K562 (cell line): ENCODE measurements around the gene GNAQ. TPM values are rescaled to one million over a fixed set of nuclear protein-coding genes. Genes with fewer than 3 reads are reported as not detected.

Experiments
- ATAC-seq: fragments of 200-7000 bp; cut with Tn5 transposase; 3 replicates; pipeline ENCODE4 v1.9.1; 2020; ENCODE audit warnings: moderate library complexity
- BruUV-seq: library from RNA; stranded (reverse); fragments of 400-500 nt; replicated peaks from 2 replicates; lab custom pipeline; 2021; lab: Mats Ljungman, UMichigan
- CTCF ChIA-PET: fragments of 300-600 bp; formaldehyde crosslinking; extraction: SDS; loops from one replicate; lab custom pipeline; 2021; ENCODE audit warnings: low intra/inter-chr PET ratio; lab: Yijun Ruan, JAX
- POLR2A ChIA-PET: fragments of 300-600, 350-650 bp; sonication (Branson Sonifier 250); formaldehyde crosslinking; extraction: SDS; loops from one replicate; lab custom pipeline; 2021; ENCODE audit warnings: antibody characterized with exemption, inconsistent platforms; lab: Yijun Ruan, JAX
- DNase-seq, 4 experiments: peaks; one replicate each; pipeline versions ENCODE4 v3.0.0 to v3.0.0-alpha.2; 2011 to 2018; ENCODE audit warnings: low spot score in 3 of 4, mixed read lengths in 3 of 4; ENCODE audit errors: extremely low read depth in 1 of 4
- FAIRE-seq: peaks from 2 replicates; lab custom pipeline; 2011; peaks lifted over from hg19 to GRCh38; lab: Jason Lieb, UNC
- H2AFZ ChIP-seq: 2 replicates; pipeline ENCODE4 v1.6.0; 2011; ENCODE audit warnings: low read depth, low read length, control low read depth, inconsistent platforms
- H3K27ac ChIP-seq: fragments of 200-600 bp; 3 replicates; pipeline ENCODE4 v1.8.0; 2011; ENCODE audit warnings: low read depth, mild to moderate bottlenecking, control low read depth, inconsistent platforms, low read length, moderate library complexity, mixed read lengths; ENCODE audit errors: extremely low read depth
- H3K27me3 ChIP-seq, 2 experiments: fragments of 300-600 bp in 1 of 2; 2 replicates in 1 of 2; 3 replicates in 1 of 2; pipeline versions ENCODE4 v1.6.0 to v1.8.0; 2011; ENCODE audit warnings: inconsistent platforms in 2 of 2, low read length in 2 of 2, mild to moderate bottlenecking in 1 of 2, mixed read lengths in 1 of 2, moderate library complexity in 1 of 2; ENCODE audit not compliant: control insufficient read depth in 2 of 2, insufficient read depth in 2 of 2
- H3K36me3 ChIP-seq: fragments of 300-600 bp; 3 replicates; pipeline ENCODE4 v1.8.0; 2011; ENCODE audit warnings: mild to moderate bottlenecking, low read length, inconsistent platforms; ENCODE audit not compliant: control insufficient read depth, insufficient read depth
- H3K4me1 ChIP-seq, 2 experiments: fragments of 200-600 bp in 1 of 2; replicated peaks in 1 of 2; 2 replicates in 1 of 2; 3 replicates in 1 of 2; pipeline versions ENCODE4 v1.5.1 to v1.8.0; 2011; ENCODE audit warnings: inconsistent platforms in 2 of 2, low read length in 2 of 2, mild to moderate bottlenecking in 1 of 2, mixed read lengths in 1 of 2, moderate library complexity in 1 of 2; ENCODE audit not compliant: control insufficient read depth in 2 of 2, insufficient read depth in 2 of 2
- H3K4me2 ChIP-seq: 2 replicates; pipeline ENCODE4 v1.6.1; 2011; ENCODE audit warnings: low read length, control low read depth, inconsistent platforms, mixed read lengths; ENCODE audit not compliant: insufficient read depth
- H3K4me3 ChIP-seq: fragments of 200-600 bp; sonication (generic), shearing (Covaris generic); 2 replicates; pipeline ENCODE4 v1.5.1; 2016; ENCODE audit warnings: control low read depth, inconsistent platforms
- H3K79me2 ChIP-seq: fragments of 200-600 bp; 3 replicates; pipeline ENCODE4 v1.8.0; 2011; ENCODE audit warnings: low read length, inconsistent platforms; ENCODE audit not compliant: control insufficient read depth, insufficient read depth
- H3K9ac ChIP-seq, 2 experiments: 2 replicates each; pipeline versions ENCODE4 v1.6.0 to v1.6.1; 2011; ENCODE audit warnings: low read depth in 2 of 2, low read length in 2 of 2, control low read depth in 1 of 2, inconsistent platforms in 1 of 2, mild to moderate bottlenecking in 1 of 2, mixed read lengths in 1 of 2; ENCODE audit not compliant: insufficient read depth in 1 of 2
- H3K9me1 ChIP-seq: one replicate; pipeline ENCODE4 v1.6.0; 2011; ENCODE audit warnings: inconsistent platforms, mild to moderate bottlenecking, low read length, moderate library complexity; ENCODE audit not compliant: control insufficient read depth, insufficient read depth
- H3K9me3 ChIP-seq: replicated peaks from 2 replicates; pipeline ENCODE4 v1.5.1; 2011; ENCODE audit warnings: low read depth, low read length, inconsistent platforms; ENCODE audit not compliant: control insufficient read depth, insufficient read depth
- H4K20me1 ChIP-seq: replicated peaks from 2 replicates; pipeline ENCODE4 v1.6.1; 2011; ENCODE audit warnings: low read length, inconsistent platforms, mixed read lengths; ENCODE audit not compliant: control insufficient read depth, insufficient read depth
- CBX1 ChIP-seq: sonication (generic); IDR thresholded peaks from 2 replicates; pipeline ENCODE4 v1.6.1; 2016; ENCODE audit warnings: antibody characterized with exemption, low read depth, mild to moderate bottlenecking
- CXXC5 ChIP-seq: fragments of 250-450 bp; sonication (Bioruptor Pico); IDR thresholded peaks from 2 replicates; pipeline ENCODE4 v1.8.0; 2022; ENCODE audit warnings: inconsistent platforms, mild to moderate bottlenecking, moderate library complexity
- GTF2E2 ChIP-seq: fragments of 200-800 bp; sonication (Bioruptor generic); IDR thresholded peaks from 2 replicates; pipeline ENCODE4 v1.6.1; 2016; ENCODE audit warnings: missing genetic modification characterization, missing compliant biosample characterization
- HINFP ChIP-seq: fragments of 450-650 bp; conservative IDR thresholded peaks from 2 replicates; pipeline ENCODE4 v1.6.1; 2016; ENCODE audit warnings: missing genetic modification characterization, low read depth, mild to moderate bottlenecking, control low read depth, missing compliant biosample characterization
- LEF1 ChIP-seq: fragments of 450-650 bp; IDR thresholded peaks from 2 replicates; pipeline ENCODE4 v1.6.1; 2016; ENCODE audit warnings: mild to moderate bottlenecking
- MAZ ChIP-seq, 2 experiments: fragments of 450-650 bp in 1 of 2; sonication (generic) in 1 of 2; formaldehyde crosslinking; IDR thresholded peaks in 1 of 2; conservative IDR thresholded peaks in 1 of 2; 2 replicates each; pipeline versions ENCODE4 v1.4.0 to v1.5.0; 2020; ENCODE audit warnings: mild to moderate bottlenecking in 1 of 2, missing genetic modification reagents in 1 of 2
- NR3C1 ChIP-seq: sonication (generic); formaldehyde crosslinking; IDR thresholded peaks from 2 replicates; pipeline ENCODE4 v1.8.1; 2022; ENCODE audit warnings: missing genetic modification reagents
- NR4A1 ChIP-seq, 2 experiments: fragments of 250-450 bp in 1 of 2; fragments of 450-650 bp in 1 of 2; sonication (Bioruptor Pico) in 1 of 2; IDR thresholded peaks; 2 replicates each; pipeline versions ENCODE4 v1.4.0 to v1.6.1; 2016 to 2020; ENCODE audit warnings: mild to moderate bottlenecking in 2 of 2, missing compliant biosample characterization in 1 of 2, missing genetic modification characterization in 1 of 2, moderate library complexity in 1 of 2
- OTX1 ChIP-seq: fragments of 450-650 bp; formaldehyde crosslinking; IDR thresholded peaks from 2 replicates; pipeline ENCODE4 v1.4.0; 2022; ENCODE audit warnings: mild to moderate bottlenecking
- RBFOX2 ChIP-seq: fragments of 200-400 bp; formaldehyde crosslinking; IDR thresholded peaks from 2 replicates; pipeline ENCODE4 v1.6.1; 2017; ENCODE audit warnings: low read depth, mild to moderate bottlenecking, low read length, moderate library complexity
- SRSF3 ChIP-seq: fragments of 200-400 bp; formaldehyde crosslinking; IDR thresholded peaks from 2 replicates; pipeline ENCODE4 v1.6.1; 2016; ENCODE audit warnings: mild to moderate bottlenecking, low read length, moderate library complexity; ENCODE audit not compliant: insufficient read depth
- ZNF121 ChIP-seq: sonication (generic); formaldehyde crosslinking; conservative IDR thresholded peaks from 2 replicates; pipeline ENCODE4 v1.8.0; 2022; ENCODE audit warnings: missing genetic modification reagents
- ZSCAN29 ChIP-seq: fragments of 450-650 bp; IDR thresholded peaks from 2 replicates; pipeline ENCODE4 v1.6.1; 2017
- WGBS: fragments of 100-300 bp; shearing (Covaris generic); methylation state at CpG from one replicate; pipeline ENCODE4 v1.1.6; 2016; ENCODE audit warnings: low coverage, mixed read lengths; ENCODE audit not compliant: insufficient coverage; ENCODE audit errors: missing lambda C conversion rate; 5-methylcytosine and 5-hydroxymethylcytosine counted together
- in situ Hi-C: fragments of 300-500 bp; cut with MboI; formaldehyde crosslinking; loops from 4 replicates; pipeline ENCODE4 v1.15.0; 2018; ENCODE audit warnings: inconsistent platforms, mixed read lengths
- intact Hi-C: fragments of 100-400 bp; cut with micrococcal nuclease; formaldehyde crosslinking; loops from 2 replicates; pipeline ENCODE4 v1.14.2; 2022
- polyA plus RNA-seq, 8 experiments: library from polyadenylated mRNA; depleted of rRNA in 4 of 8; stranded (reverse) in 5 of 8; unstranded in 3 of 8; fragments of >200 nt; fragmentation: Nextera tagmentation in 2 of 8; fragmentation: Illumina TruSeq in 1 of 8; extraction: Ambion mirVana in 2 of 8; extraction: Trizol in 1 of 8; gene quantifications; 2 replicates each; pipeline versions ENCODE4 v1.2.1 to v1.2.3, GENCODE V29; 2011 to 2014; ENCODE audit warnings: inconsistent platforms in 1 of 8, missing spikeins in 1 of 8
- total RNA-seq, 7 experiments: library from RNA; depleted of rRNA in 6 of 7; stranded (reverse); fragments of >200 nt in 6 of 7; fragmentation: Illumina TruSeq in 2 of 7; extraction: Trizol in 2 of 7; gene quantifications; 2 replicates each; pipeline versions ENCODE4 v1.2.1 to v1.2.3, GENCODE V29; 2011 to 2021; ENCODE audit warnings: low replicate concordance in 1 of 7
- TF ChIP-seq, protein P1 (sequence below): IDR thresholded peaks from 2 replicates; pipeline ENCODE4 v1.6.1; 2011; ENCODE audit not compliant: insufficient read length; ENCODE audit errors: extremely low read depth
- TF ChIP-seq, protein P2 (sequence below): fragments of 450-650 bp; formaldehyde crosslinking; IDR thresholded peaks from 2 replicates; pipeline ENCODE4 v1.4.0; 2020; ENCODE audit warnings: mild to moderate bottlenecking, moderate library complexity
- TF ChIP-seq, protein P3 (sequence below): fragments of 250-450 bp; sonication (Bioruptor Pico); IDR thresholded peaks from 2 replicates; pipeline ENCODE4 v1.5.0; 2021; ENCODE audit warnings: mild to moderate bottlenecking, moderate library complexity

The GNAQ gene
- total and polyA plus RNA-seq, 9 of the 15 experiments (the other 6 are each of a cell fraction or from before 2014, with no cell fraction given) = 4.8 to 27.9 (median 17.5) TPM

GRCh38 chr9:77789891-77790290 lies 241.7 kb downstream of the GNAQ start:
- ATAC-seq (no peak), DNase-seq (no peak), FAIRE-seq (no peak)
- 94% methylated on average over 5 of the region's 5 CpGs for WGBS
- Histone ChIP-seq H3K9me1 (no peaks in the 10 kb centered on the region), H3K9me3 (no peaks in the 10 kb centered on the region), H3K4me1 (no peaks in the 10 kb centered on the region; a peak in 1 of 5 replicates), H3K4me3 (no peak overlapping the region), H3K4me2 (no peak overlapping the region), H3K36me3 (peaks cover 25% of the 10 kb centered on the region; the same call in 1 of the 3 replicates), H2AFZ (no peak overlapping the region), H3K27ac (no peak overlapping the region), H4K20me1 (no peaks in the 10 kb centered on the region), H3K79me2 (no peaks in the 10 kb centered on the region), H3K9ac (no peak overlapping the region), H3K27me3 (no peaks in the 10 kb centered on the region)
- no TSS peak for BruUV-seq
- CTCF ChIA-PET = no interaction called here
- intact Hi-C loops = no loop called here
- in situ Hi-C loops = no loop called here
- POLR2A ChIA-PET = interaction anchor here (0.5 kb wide), 1 partner anchor 15 kb away, joined by 3 read pairs; no protein-coding TSS in a partner anchor
- TF ChIP-seq, protein P1, sequence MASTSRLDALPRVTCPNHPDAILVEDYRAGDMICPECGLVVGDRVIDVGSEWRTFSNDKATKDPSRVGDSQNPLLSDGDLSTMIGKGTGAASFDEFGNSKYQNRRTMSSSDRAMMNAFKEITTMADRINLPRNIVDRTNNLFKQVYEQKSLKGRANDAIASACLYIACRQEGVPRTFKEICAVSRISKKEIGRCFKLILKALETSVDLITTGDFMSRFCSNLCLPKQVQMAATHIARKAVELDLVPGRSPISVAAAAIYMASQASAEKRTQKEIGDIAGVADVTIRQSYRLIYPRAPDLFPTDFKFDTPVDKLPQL = no peak
- no peak for TF ChIP-seq MAZ (CRISPR knock-in tag; conservative IDR thresholded peaks at IDR 0.05 in 1 of 2, IDR thresholded peaks at IDR 0.05 in 1 of 2)
- no peak for TF ChIP-seq HINFP (tag)
- TF ChIP-seq, protein P2, sequence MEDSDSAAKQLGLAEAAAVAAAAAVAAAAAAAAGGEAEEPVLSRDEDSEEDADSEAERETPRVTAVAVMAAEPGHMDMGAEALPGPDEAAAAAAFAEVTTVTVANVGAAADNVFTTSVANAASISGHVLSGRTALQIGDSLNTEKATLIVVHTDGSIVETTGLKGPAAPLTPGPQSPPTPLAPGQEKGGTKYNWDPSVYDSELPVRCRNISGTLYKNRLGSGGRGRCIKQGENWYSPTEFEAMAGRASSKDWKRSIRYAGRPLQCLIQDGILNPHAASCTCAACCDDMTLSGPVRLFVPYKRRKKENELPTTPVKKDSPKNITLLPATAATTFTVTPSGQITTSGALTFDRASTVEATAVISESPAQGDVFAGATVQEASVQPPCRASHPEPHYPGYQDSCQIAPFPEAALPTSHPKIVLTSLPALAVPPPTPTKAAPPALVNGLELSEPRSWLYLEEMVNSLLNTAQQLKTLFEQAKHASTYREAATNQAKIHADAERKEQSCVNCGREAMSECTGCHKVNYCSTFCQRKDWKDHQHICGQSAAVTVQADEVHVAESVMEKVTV = no peak
- TF ChIP-seq GTF2E2 (tag) = no peak
- TF ChIP-seq SRSF3 = no peak
- no peak for TF ChIP-seq NR3C1 (CRISPR knock-in tag)
- TF ChIP-seq CXXC5 (CRISPR knock-in tag) = no peak
- TF ChIP-seq ZNF121 (CRISPR knock-in tag) = no peak
- TF ChIP-seq ZSCAN29 = no peak
- no peak for TF ChIP-seq CBX1
- no peak for TF ChIP-seq NR4A1 (CRISPR knock-in tag; IDR thresholded peaks at IDR 0.05)
- no peak for TF ChIP-seq NR4A1 (tag; IDR thresholded peaks at IDR 0.05)
- no peak for TF ChIP-seq LEF1
- no peak for TF ChIP-seq OTX1
- no peak for TF ChIP-seq RBFOX2
- TF ChIP-seq, protein P3, sequence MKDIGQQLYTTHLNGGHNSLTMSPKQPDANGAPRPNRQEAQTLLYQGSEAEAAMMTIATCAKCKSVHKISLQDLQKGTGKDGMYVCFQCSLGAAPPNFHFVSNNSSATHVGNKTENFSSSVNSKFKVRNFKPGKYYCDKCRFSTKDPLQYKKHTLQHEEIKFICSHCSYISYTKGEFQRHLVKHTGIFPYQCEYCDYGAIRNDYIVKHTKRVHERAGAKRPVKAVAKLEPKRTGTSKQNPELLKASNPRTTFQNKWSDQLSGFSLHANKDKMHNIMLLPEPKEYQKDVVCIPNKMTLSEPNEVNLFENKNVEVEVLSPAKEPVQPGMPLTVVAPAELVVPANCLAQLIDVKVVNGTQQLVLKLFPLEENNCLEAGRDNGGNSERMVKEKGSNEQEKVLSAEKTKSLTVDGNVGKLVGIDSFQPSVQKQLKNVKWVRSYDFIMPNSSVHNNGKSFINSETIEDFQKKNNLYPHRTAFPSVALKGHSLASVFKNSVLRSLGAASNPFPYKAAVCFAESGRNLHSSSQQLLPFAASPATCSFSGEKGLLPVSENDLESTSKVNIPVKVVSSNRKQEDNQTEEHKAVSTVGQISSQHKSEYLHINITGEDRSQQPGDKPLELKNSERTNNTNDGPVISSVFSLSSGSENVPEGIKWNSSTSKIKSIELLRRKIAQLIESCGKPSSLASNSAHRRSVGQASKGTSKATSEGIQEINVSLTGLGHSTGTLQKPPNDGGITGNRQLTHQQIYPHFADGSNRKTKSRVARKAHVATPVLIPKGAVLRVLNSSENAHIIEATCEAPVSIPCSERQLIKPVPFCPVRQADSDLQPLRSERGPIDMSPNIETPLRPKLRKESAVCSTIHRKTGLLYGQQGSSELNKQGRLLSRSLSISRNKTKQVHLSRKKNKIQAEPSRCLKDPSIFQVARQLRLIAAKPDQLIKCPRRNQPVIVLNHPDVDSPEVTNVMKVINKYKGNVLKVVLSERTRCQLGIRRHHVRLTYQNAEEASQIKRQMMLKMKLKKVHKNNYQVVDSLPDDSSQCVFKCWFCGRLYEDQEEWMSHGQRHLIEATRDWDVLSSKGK (CRISPR knock-in tag) = no peak
